Measurements from ENCODE around the gene PLA2G6. TPM values are rescaled to one million over a fixed set of nuclear protein-coding genes. Genes with fewer than 3 reads are reported as not detected.

PLA2G6 gene
- total RNA-seq, 1 experiment from 2014 or later, result 6.0 TPM

- no peaks in the 10 kb centered on the region for H3K79me2 ChIP-seq (ENCODE audit: low read length)
- BruUV-seq (replicated peaks), result no TSS peak
- ATAC-seq (no peak), DNase-seq (no peak)
- H3K36me3 ChIP-seq (ENCODE audit: low read depth, low read length), result no peaks in the 10 kb centered on the region
- no peak overlapping the region for H2AFZ ChIP-seq (ENCODE audit: low read length)
- no peaks in the 10 kb centered on the region for H3K27me3 ChIP-seq (ENCODE audit: low read length)
- ChIA-PET POLR2A (ENCODE audit: unreplicated experiment) (no interaction called here), CTCF (no interaction called here)
- no peaks in the 10 kb centered on the region for H3F3A ChIP-seq (ENCODE audit: low read length, unreplicated experiment)
- intact Hi-C loops (cut with micrococcal nuclease), result loop anchor here (10.0 kb wide), 1 partner anchor 102 kb away; no protein-coding TSS in a partner anchor
- H4K20me1 ChIP-seq (ENCODE audit: low read length), result no peaks in the 10 kb centered on the region
- TF ChIP-seq, protein P1, sequence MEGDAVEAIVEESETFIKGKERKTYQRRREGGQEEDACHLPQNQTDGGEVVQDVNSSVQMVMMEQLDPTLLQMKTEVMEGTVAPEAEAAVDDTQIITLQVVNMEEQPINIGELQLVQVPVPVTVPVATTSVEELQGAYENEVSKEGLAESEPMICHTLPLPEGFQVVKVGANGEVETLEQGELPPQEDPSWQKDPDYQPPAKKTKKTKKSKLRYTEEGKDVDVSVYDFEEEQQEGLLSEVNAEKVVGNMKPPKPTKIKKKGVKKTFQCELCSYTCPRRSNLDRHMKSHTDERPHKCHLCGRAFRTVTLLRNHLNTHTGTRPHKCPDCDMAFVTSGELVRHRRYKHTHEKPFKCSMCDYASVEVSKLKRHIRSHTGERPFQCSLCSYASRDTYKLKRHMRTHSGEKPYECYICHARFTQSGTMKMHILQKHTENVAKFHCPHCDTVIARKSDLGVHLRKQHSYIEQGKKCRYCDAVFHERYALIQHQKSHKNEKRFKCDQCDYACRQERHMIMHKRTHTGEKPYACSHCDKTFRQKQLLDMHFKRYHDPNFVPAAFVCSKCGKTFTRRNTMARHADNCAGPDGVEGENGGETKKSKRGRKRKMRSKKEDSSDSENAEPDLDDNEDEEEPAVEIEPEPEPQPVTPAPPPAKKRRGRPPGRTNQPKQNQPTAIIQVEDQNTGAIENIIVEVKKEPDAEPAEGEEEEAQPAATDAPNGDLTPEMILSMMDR (conservative IDR thresholded peaks at IDR 0.05; ENCODE audit: low read depth, low read length), result no peak
- TF ChIP-seq EZH2 (IDR thresholded peaks at IDR 0.05; ENCODE audit: low read length, unreplicated experiment) (no peak), EZH2phosphoT487 (IDR thresholded peaks at IDR 0.05; ENCODE audit: borderline replicate concordance, low read length) (no peak)
- H3K9me2 ChIP-seq (replicated peaks; ENCODE audit: low read length), result no peaks in the 10 kb centered on the region
- H3K9me3 ChIP-seq (ENCODE audit: low read length), result no peaks in the 10 kb centered on the region
- H3K9ac ChIP-seq (ENCODE audit: low read length), result no peak overlapping the region
- no peaks in the 10 kb centered on the region; the same call in 1 of the 2 replicates for H3K4me1 ChIP-seq (ENCODE audit: insufficient read depth, low read length)
- H3K27ac ChIP-seq (ENCODE audit: low read length), result no peak overlapping the region
- no peak overlapping the region for H3K4me2 ChIP-seq (ENCODE audit: low read length)
- no peak overlapping the region for H3K4me3 ChIP-seq (ENCODE audit: low read length)
Measured at GRCh38 chr22:38112381-38112780, 69.2 kb downstream of the PLA2G6 start.

- H3K4me3 ChIP-seq (ENCODE audit: low read length), result no peak overlapping the region
- no peak overlapping the region for H3K4me2 ChIP-seq (ENCODE audit: low read length)
- BruUV-seq (replicated peaks), result no TSS peak
- POLR2A ChIA-PET (ENCODE audit: unreplicated experiment), result no interaction called here
- H3F3A ChIP-seq (ENCODE audit: low read length, unreplicated experiment), result no peaks in the 10 kb centered on the region
- no peak overlapping the region for H3K9ac ChIP-seq (ENCODE audit: low read length)
- no peaks in the 10 kb centered on the region; the same call in 1 of the 2 replicates for H3K4me1 ChIP-seq (ENCODE audit: insufficient read depth, low read length)
- DNase-seq (no peak), ATAC-seq (no peak)
- no peaks in the 10 kb centered on the region for H3K9me3 ChIP-seq (ENCODE audit: low read length)
- no peaks in the 10 kb centered on the region for H3K9me2 ChIP-seq (replicated peaks; ENCODE audit: low read length)
- intact Hi-C loops (cut with micrococcal nuclease), result loop anchor here (10.0 kb wide), 1 partner anchor 103 kb away; no protein-coding TSS in a partner anchor
- no peaks in the 10 kb centered on the region for H4K20me1 ChIP-seq (ENCODE audit: low read length)
- H2AFZ ChIP-seq (ENCODE audit: low read length), result no peak overlapping the region
- no peak overlapping the region for H3K27ac ChIP-seq (ENCODE audit: low read length)
- H3K36me3 ChIP-seq (ENCODE audit: low read depth, low read length), result no peaks in the 10 kb centered on the region
- H3K79me2 ChIP-seq (ENCODE audit: low read length), result no peaks in the 10 kb centered on the region
- no peaks in the 10 kb centered on the region for H3K27me3 ChIP-seq (ENCODE audit: low read length)
- TF ChIP-seq EZH2 (IDR thresholded peaks at IDR 0.05; ENCODE audit: low read length, unreplicated experiment) (no peak), EZH2phosphoT487 (IDR thresholded peaks at IDR 0.05; ENCODE audit: borderline replicate concordance, low read length) (no peak)
- TF ChIP-seq, protein P1 (conservative IDR thresholded peaks at IDR 0.05; ENCODE audit: low read depth, low read length), result no peak
- CTCF ChIA-PET, result no interaction called here
Measured at GRCh38 chr22:38111925-38112355, 69.7 kb downstream of the PLA2G6 start.

All from PC-3 (cell line).